Stimulated activated CD4-positive, alpha-beta T cell treated with anti-CD3 and anti-CD28 coated beads, Interleukin-1b, Interleukin-23, amount 100 ng/mL, for 4 hours (primary cell): ENCODE data around the gene IL1R1.
A peak's percentile ranks its signal among the peaks of the same experiment; 100 is the strongest.

Source experiments
- DNase-seq, 2 donors: peaks; one replicate each; pipeline ENCODE4 v3.0.0-alpha.2; 2020; ENCODE audit warnings: low read depth in 2 of 2

The IL1R1 gene

GRCh38 chr2:102176172-102176571 lies 33.6 kb downstream of the IL1R1 start:
- DNase-seq = no peak

- DNase-seq = no peak
These were observed 35.4 kb downstream of the IL1R1 start for GRCh38 chr2:102177814-102178478.

DNA sequence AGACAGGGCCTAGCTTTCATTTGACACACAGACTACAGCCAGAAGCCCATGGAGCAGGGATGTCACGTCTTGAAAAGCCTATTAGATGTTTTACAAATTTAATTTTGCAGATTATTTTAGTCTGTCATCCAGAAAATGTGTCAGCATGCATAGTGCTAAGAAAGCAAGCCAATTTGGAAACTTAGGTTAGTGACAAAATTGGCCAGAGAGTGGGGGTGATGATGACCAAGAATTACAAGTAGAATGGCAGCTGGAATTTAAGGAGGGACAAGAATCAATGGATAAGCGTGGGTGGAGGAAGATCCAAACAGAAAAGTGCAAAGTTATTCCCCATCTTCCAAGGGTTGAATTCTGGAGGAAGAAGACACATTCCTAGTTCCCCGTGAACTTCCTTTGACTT lies 36.5 kb downstream of the IL1R1 start:
- no peak for DNase-seq

DNA sequence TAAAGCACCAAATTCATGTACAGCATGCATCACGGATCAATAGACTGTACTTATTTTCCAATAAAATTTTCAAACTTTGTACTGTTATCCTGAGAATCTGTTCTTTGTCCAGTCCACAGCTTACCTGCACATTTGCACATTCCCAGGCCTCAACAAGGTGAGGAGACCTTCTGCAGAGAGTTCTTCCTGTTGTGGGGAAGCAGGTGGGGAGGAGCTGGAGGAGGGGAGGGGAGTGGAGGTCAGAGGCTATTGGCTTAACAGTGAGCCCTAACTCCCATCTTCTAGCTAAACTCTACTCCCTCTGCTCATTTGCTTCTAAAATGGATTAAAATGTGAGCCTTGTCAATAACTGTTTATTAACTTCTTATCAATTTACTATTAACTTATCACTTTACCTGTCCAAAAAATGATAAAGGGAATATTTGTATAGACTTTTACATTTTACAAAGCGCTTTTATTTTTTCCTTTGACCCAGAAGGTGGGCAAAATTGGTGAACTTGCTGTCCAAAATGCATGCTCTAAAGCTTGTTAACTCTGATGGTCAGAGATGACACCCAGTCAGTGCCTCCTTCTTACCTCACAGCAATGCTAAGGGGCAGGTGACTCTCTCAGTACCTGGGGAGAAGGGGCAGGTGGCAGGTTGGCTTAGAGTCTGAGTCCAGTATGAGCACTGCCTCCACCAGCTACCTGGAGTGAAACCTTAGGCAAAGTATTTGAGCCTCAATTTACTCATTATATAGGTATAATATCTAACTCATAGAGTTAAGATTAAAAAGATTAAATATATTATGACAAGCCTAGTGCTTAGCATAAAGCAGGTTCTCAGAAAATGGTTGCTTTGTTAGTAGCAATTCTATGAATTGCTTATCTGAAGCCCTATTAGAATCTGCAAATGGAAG lies 37.5 kb downstream of the IL1R1 start:
- DNase-seq = no peak

DNA sequence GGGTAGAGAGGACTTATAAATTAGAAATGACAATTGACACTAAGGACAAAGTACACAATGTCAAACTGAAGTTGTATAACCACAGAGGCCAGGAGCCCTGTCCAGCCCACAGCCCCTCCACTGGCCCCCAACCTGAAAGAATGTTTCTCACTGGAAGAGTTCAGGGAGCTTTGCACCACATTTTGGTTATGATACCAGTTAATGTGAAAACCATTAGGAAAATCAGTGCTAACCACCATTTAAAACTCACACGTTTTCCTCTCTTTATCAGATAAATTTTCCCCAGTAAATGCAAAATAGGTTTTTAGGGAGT lies 38.1 kb downstream of the IL1R1 start:
- DNase-seq = no peak

DNA sequence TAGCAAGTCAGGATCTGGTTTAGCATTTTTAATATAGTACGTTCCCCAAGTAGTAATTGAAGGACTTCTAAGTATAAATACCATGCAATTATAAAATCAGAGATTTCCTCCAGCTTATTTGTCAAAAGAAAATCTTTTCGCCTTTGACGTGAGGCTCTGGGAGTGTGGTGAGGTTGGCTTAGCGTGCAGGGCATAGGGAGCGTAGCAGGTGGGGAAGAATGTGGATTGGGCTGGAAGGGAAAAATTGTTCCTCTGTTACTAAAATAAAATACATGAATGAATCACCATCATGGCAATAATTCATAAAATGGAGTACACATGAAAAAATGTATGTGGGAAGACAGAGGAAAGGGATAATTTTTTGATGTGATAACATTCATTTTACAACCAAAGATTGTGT lies 38.8 kb downstream of the IL1R1 start:
- no peak for DNase-seq

DNA sequence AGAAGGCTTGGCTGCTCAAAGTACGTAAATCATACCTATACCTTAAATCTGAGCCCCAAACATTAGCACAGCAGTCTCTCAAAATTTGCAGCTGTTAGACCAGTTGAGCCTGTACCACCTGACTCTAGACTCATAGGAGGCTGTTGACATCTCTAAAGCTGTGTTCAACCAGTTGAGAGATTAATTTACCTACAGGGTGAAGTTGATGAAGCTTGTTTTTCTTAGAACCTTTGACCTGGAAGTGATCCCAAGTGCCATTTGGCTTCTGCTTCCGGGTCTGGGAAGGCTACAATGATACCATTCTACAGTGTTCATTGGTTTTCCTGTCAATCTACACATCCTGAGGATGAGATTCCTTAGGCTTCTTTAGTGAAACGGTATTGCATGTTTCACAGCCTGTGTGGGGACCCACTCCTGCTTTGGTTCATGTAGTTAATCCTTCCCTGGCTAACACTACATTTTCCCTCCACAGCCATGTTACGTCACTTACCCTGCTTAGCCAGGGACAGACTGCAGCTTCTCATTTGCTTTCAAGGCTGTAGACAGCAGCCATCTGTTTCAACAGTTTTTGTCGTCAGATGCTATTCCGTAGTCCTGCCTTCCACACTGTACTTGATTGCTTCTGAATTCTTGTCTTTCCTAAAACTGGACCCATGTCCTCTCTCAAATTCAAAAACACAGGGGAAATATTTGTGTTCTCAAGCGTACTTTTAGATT lies 39.5 kb downstream of the IL1R1 start:
- no peak for DNase-seq

- DNase-seq = no peak
These were observed 41.5 kb downstream of the IL1R1 start for GRCh38 chr2:102184018-102184417.

DNA sequence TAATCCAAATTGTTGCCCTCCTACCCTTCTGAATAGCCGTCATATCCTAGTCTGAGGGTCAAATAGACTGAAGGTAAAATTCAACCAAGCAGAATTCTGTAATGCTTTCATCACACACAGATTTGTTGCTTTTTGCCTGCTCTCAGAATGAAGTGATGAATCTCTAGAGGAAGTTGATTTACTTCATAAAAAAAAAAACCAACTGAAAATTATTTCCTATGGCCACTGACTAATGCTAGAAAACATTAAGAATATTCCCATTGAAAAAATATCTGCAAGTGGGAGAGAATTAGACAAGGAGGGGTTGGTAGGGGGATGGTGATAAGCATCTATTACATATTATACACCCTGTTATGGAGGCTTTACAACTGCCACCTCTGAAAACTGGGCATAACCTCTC lies 42.0 kb downstream of the IL1R1 start:
- no peak for DNase-seq

DNA sequence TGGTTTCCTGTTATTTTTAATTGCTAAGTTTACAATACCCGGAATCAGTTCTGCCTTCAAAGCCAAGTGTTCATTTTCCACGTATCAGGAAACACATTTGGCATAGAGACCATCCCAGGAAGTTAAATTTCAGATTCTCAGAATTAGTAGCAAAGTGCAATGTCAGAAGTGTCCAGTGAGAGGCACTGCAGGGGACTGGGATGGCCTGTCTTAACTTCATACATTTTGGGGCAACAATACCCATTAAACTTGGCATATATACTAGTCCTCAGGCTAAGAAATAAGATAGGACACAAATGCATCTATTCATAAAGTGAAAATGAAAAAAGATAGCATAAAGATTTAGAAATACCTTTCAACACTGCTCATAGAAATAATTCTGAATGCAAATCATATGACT lies 42.8 kb downstream of the IL1R1 start:
- DNase-seq = no peak

GRCh38 chr2:102186791-102187495 lies 44.4 kb downstream of the IL1R1 start, which contains the start of gene IL1RL2:
IL1RL2 (plus strand) TSS chr2:102187023; CDS start chr2:102187868, 845 bp downstream.
- DNase-seq = peak; percentile 21 to 39

DNA sequence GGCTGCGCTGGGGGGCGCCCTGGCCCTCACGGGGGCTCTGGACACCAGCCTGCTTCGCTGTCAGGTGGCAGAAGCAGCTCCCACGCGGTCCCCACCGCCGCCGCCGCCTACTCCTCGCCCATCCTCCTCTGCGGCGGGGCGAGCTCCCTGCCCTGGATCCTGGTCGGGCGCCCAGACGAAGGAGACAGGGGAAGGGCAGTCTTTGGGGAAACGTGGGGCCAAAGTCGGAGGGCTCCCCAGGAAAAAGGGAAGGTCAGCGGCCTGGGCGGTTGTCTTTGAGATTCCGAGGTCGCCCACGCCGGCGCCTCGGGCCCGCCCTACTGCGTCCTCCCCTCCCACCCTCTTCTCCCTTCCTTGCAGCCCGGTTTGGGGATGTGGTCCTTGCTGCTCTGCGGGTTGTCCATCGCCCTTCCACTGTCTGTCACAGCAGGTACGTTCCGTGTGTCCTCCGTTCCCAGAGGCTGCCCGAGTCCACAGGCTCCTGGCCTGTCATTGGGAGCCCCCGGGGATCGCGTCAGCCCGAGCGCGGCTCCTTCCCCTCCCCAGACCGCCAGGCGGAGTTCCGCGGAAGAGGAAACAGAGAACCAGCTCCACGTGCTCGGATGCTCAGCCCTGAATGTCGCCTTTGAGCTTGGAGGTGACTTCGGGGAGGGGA lies 45.1 kb downstream of the IL1R1 start:
- peak; percentile 50 to 53 for DNase-seq

- DNase-seq = no peak
These were observed 48.0 kb downstream of the IL1R1 start for GRCh38 chr2:102190430-102191107.

GRCh38 chr2:102191501-102191900 lies 49.0 kb downstream of the IL1R1 start:
- no peak for DNase-seq

- no peak for DNase-seq
These were observed 50.5 kb downstream of the IL1R1 start for GRCh38 chr2:102193074-102193473.

GRCh38 chr2:102194609-102195268 lies 52.2 kb downstream of the IL1R1 start:
- DNase-seq = no peak

DNA sequence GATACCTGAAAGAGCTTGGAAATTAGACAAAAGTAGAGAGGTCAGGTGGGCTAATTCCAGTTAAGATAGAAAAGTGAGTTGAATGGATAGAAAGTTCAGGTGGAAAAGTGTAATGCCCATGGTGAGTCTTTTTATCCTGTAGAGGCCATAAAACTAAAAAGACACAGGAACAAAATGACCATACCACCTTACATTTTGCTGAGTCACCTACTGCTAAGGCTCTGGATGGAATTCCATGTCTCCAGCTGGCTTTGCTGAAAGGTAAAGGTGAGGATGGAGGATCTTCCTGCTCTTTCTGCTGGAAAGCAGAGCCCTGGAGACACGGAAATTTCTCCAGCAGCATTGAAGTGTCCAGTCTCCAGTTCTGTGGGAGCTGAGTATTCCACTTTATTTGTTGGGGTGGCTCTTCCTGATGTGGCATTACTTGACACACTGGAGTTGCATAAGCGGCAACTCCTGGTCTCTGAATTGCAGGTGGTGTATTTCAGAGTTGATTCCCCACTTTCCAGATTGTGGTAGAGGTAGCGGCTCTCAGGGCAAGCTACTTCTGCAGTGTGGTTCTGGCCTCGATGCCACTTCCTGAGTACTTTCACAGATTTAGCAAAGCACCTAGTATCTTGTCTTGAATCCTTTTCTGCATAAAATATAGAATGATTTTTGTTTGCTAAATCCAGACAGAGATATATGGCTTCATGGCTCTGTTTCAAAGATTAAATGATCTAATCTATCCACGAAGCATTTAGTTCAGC lies 55.0 kb downstream of the IL1R1 start:
- no peak for DNase-seq

- DNase-seq = no peak
These were observed 58.0 kb downstream of the IL1R1 start for GRCh38 chr2:102200539-102200938.

DNA sequence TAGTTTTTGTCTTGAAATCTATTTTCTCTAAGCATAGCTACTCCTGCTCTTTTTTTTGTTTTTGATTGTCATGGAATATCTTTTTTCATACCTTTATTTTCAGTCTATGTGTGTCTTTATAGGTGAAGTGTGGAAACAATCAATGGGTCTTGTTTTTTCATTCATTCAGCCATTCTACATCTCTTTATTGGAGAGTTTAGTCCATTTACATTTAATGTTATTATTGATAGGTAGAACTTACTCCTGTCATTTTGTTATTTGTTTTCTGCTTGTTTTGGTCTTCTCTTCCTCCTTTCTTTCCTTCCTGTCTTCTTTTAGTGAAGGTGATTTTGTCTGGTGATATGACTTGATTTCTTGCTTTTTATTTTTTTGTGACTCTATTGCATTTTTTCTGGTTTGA lies 62.1 kb downstream of the IL1R1 start:
- no peak for DNase-seq
